SK-N-SH (cell line): Measurements from ENCODE around the gene RTN4RL1. TPM values are rescaled to one million over a fixed set of nuclear protein-coding genes. Genes with fewer than 3 reads are reported as not detected.

Source experiments
- CTCF ChIA-PET: fragments of 300-600, 350-600 bp; formaldehyde crosslinking; extraction: SDS; loops from one replicate; lab custom pipeline; 2021; lab: Yijun Ruan, JAX
- POLR2A ChIA-PET: fragments of 350-600 bp; sonication (Branson Sonifier 250); formaldehyde crosslinking; extraction: SDS; loops from one replicate; lab custom pipeline; 2020; ENCODE audit warnings: antibody characterized with exemption, inconsistent platforms; lab: Yijun Ruan, JAX
- DNase-seq: peaks from one replicate; pipeline ENCODE4 v3.0.0; 2012
- H2AFZ ChIP-seq: fragments of 200-600 bp; sonication (generic); 2 replicates; pipeline ENCODE4 v1.8.1; 2016; ENCODE audit warnings: antibody characterized with exemption, mild to moderate bottlenecking, low read depth
- H3F3A ChIP-seq: fragments of 200-600 bp; sonication (generic); replicated peaks from 2 replicates; pipeline ENCODE3; 2016; ENCODE audit warnings: antibody characterized with exemption, mild to moderate bottlenecking; ENCODE audit not compliant: insufficient read depth
- H3K27ac ChIP-seq, 2 experiments: fragments of 200-500 bp in 1 of 2; fragments of 200-600 bp in 1 of 2; sonication (Bioruptor generic) in 1 of 2; sonication (generic), shearing (Covaris generic) in 1 of 2; 2 replicates each; pipeline versions ENCODE4 v1.5.1 to v1.6.1; 2014 to 2016; ENCODE audit warnings: low read depth in 2 of 2, inconsistent platforms in 1 of 2, low read length in 1 of 2, mild to moderate bottlenecking in 1 of 2, mixed read lengths in 1 of 2
- H3K27me3 ChIP-seq: fragments of 200-600 bp; sonication (generic), shearing (Covaris generic); 2 replicates; pipeline ENCODE4 v1.6.1; 2016; ENCODE audit warnings: mixed run types; ENCODE audit not compliant: insufficient read depth
- H3K36me3 ChIP-seq, 2 experiments: fragments of 200-500 bp in 1 of 2; fragments of 200-600 bp in 1 of 2; sonication (Bioruptor generic) in 1 of 2; sonication (generic) in 1 of 2; replicated peaks in 1 of 2; 2 replicates each; pipeline versions ENCODE3 to v1.5.1; 2014 to 2016; ENCODE audit warnings: low read length in 1 of 2, mild to moderate bottlenecking in 1 of 2; ENCODE audit not compliant: insufficient read depth in 2 of 2, control insufficient read depth in 1 of 2
- H3K4me1 ChIP-seq, 2 experiments: fragments of 200-500 bp in 1 of 2; fragments of 200-600 bp in 1 of 2; sonication (Bioruptor generic) in 1 of 2; sonication (generic), shearing (Covaris generic) in 1 of 2; 2 replicates each; pipeline versions ENCODE4 v1.5.1 to v1.6.1; 2014 to 2016; ENCODE audit warnings: low read depth in 1 of 2, low read length in 1 of 2, mixed run types in 1 of 2; ENCODE audit not compliant: insufficient read depth in 2 of 2, control insufficient read depth in 1 of 2
- H3K4me2 ChIP-seq: fragments of 200-600 bp; sonication (generic), shearing (Covaris generic); 2 replicates; pipeline ENCODE4 v1.6.1; 2017; ENCODE audit warnings: mixed run types
- H3K4me3 ChIP-seq, 2 experiments: fragments of 200-500 bp in 1 of 2; fragments of 200-600 bp in 1 of 2; sonication (Bioruptor generic) in 1 of 2; sonication (generic), shearing (Covaris generic) in 1 of 2; 2 replicates each; pipeline versions ENCODE4 v1.5.1 to v1.8.1; 2014 to 2016; ENCODE audit warnings: low read depth in 2 of 2, inconsistent platforms in 1 of 2, low read length in 1 of 2, mild to moderate bottlenecking in 1 of 2, mixed read lengths in 1 of 2, moderate library complexity in 1 of 2
- H3K79me2 ChIP-seq: fragments of 200-600 bp; sonication (generic); 2 replicates; pipeline ENCODE4 v1.8.1; 2017; ENCODE audit warnings: mild to moderate bottlenecking; ENCODE audit not compliant: insufficient read depth
- H3K9ac ChIP-seq: fragments of 200-600 bp; sonication (generic); 2 replicates; pipeline ENCODE4 v1.6.1; 2017; ENCODE audit warnings: mixed run types
- H3K9me2 ChIP-seq: fragments of 200-600 bp; sonication (generic); 2 replicates; pipeline ENCODE4 v1.6.1; 2017; ENCODE audit warnings: mixed run types
- H3K9me3 ChIP-seq: fragments of 200-600 bp; sonication (generic); 2 replicates; pipeline ENCODE4 v1.6.1; 2017; ENCODE audit warnings: mixed run types, mild to moderate bottlenecking, moderate library complexity
- H4K20me1 ChIP-seq: fragments of 200-600 bp; sonication (generic); 2 replicates; pipeline ENCODE4 v1.6.1; 2017; ENCODE audit warnings: mild to moderate bottlenecking, mixed run types; ENCODE audit not compliant: insufficient read depth
- CTCF ChIP-seq: fragments of 200-600 bp; sonication (generic); IDR thresholded peaks from 2 replicates; pipeline ENCODE4 v1.6.1; 2017; ENCODE audit warnings: antibody characterized with exemption, mild to moderate bottlenecking, moderate library complexity
- EP300 ChIP-seq, 2 experiments: IDR thresholded peaks; 2 replicates each; pipeline versions ENCODE4 v1.4.0 to v1.6.1; 2012; ENCODE audit warnings: borderline replicate concordance in 1 of 2, low read depth in 1 of 2, low read length in 1 of 2
- FOSL2 ChIP-seq: IDR thresholded peaks from 2 replicates; pipeline ENCODE4 v1.4.0; 2012; ENCODE audit warnings: low read depth, mild to moderate bottlenecking, moderate library complexity, borderline replicate concordance
- FOXM1 ChIP-seq: IDR thresholded peaks from 2 replicates; pipeline ENCODE4 v1.4.0; 2012; ENCODE audit warnings: low read depth, mild to moderate bottlenecking
- GABPA ChIP-seq: IDR thresholded peaks from 2 replicates; pipeline ENCODE4 v1.4.0; 2012; ENCODE audit warnings: low read depth, mild to moderate bottlenecking
- IRF3 ChIP-seq: fragments of 150-350 bp; IDR thresholded peaks from 2 replicates; pipeline ENCODE4 v1.6.1; 2016; ENCODE audit warnings: mild to moderate bottlenecking, low read depth, low read length
- MAX ChIP-seq: IDR thresholded peaks from 2 replicates; pipeline ENCODE4 v1.4.0; 2012; ENCODE audit warnings: low read depth
- MXI1 ChIP-seq: IDR thresholded peaks from 2 replicates; pipeline ENCODE4 v1.6.1; 2012; ENCODE audit warnings: mild to moderate bottlenecking, low read depth, low read length, improper control_type of control experiment
- PBX3 ChIP-seq: IDR thresholded peaks from 2 replicates; pipeline ENCODE4; 2012
- REST ChIP-seq: IDR thresholded peaks from 2 replicates; pipeline ENCODE4 v1.6.1; 2012; ENCODE audit warnings: mild to moderate bottlenecking, low read depth, low read length, moderate library complexity
- TCF12 ChIP-seq: IDR thresholded peaks from 2 replicates; pipeline ENCODE4 v1.4.0; 2012
- TEAD4 ChIP-seq: IDR thresholded peaks from 2 replicates; pipeline ENCODE4 v1.4.0; 2012; ENCODE audit warnings: mild to moderate bottlenecking, borderline replicate concordance; ENCODE audit not compliant: insufficient read depth
- USF2 ChIP-seq: fragments of 150-350 bp; IDR thresholded peaks from 2 replicates; pipeline ENCODE4 v1.6.1; 2017; ENCODE audit warnings: antibody characterized with exemption, low read length, low read depth, borderline replicate concordance
- WGBS: methylation state at CpG from one replicate; pipeline ENCODE4 v1.1.6; 2017; ENCODE audit warnings: low lambda C conversion rate; 5-methylcytosine and 5-hydroxymethylcytosine counted together
- polyA plus RNA-seq, 3 experiments: library from polyadenylated mRNA; depleted of rRNA; stranded (reverse); fragments of >200 nt; gene quantifications; 2 replicates each; pipeline ENCODE4 v1.2.3, GENCODE V29; 2012

Gene RTN4RL1
- polyA plus RNA-seq, 1 of the 3 experiments (the other 2 are of a cell fraction): 0.07 TPM

- TF ChIP-seq REST: no peak
These were observed 81.7 kb downstream of the RTN4RL1 start (continued) for GRCh38 chr17:1943436-1943831.

GRCh38 chr17:1942666-1943435 is 82.3 kb downstream of the RTN4RL1 start:
- no peaks in the 10 kb centered on the region for H3F3A ChIP-seq
- no peak overlapping the region for H3K27ac ChIP-seq
- no peaks in the 10 kb centered on the region for H3K9me2 ChIP-seq
- no peaks in the 10 kb centered on the region for H3K36me3 ChIP-seq
- no peaks in the 10 kb centered on the region for H3K79me2 ChIP-seq
- no peak overlapping the region for H3K9ac ChIP-seq
- H4K20me1 ChIP-seq: no peaks in the 10 kb centered on the region
- peaks cover 0 to 27% of the 10 kb centered on the region in 2 experiments; a peak in 1 of 4 replicates for H3K4me1 ChIP-seq
- ChIA-PET CTCF (interaction anchor here (0.6 to 3.8 kb wide), 3 partner anchors 38 to 98 kb away, joined by 3 to 12 read pairs (median 5); no protein-coding TSS in a partner anchor), POLR2A (no interaction called here)
- H2AFZ ChIP-seq: no peak overlapping the region
- TF ChIP-seq FOXM1: no peak
- TF ChIP-seq CTCF: no peak
- TF ChIP-seq IRF3: no peak
- no peak for TF ChIP-seq MAX
- TF ChIP-seq PBX3: no peak
- no peak for TF ChIP-seq EP300 (IDR thresholded peaks at IDR 0.05; ENCODE audit: borderline replicate concordance in 1 of 2, low read depth in 1 of 2, low read length in 1 of 2)
- no peak for TF ChIP-seq USF2
- no peak for TF ChIP-seq TEAD4
- no peak for TF ChIP-seq MXI1
- TF ChIP-seq TCF12: no peak
- no peak for TF ChIP-seq GABPA
- no peak for TF ChIP-seq FOSL2
- no peaks in the 10 kb centered on the region for H3K9me3 ChIP-seq
- WGBS: 86% methylated on average over 13 of the region's 21 CpGs
- no peak overlapping the region for H3K4me2 ChIP-seq
- no peaks in the 10 kb centered on the region for H3K27me3 ChIP-seq
- no peak for DNase-seq
- H3K4me3 ChIP-seq: no peak overlapping the region
